Right renal pelvis (tissue), 4 donors: Measurements from ENCODE around the gene COL13A1. TPM values are rescaled to one million over a fixed set of nuclear protein-coding genes. Genes with fewer than 3 reads are reported as not detected.

ENCODE experiments used
- DNase-seq, 4 donors: peaks; one replicate each; pipeline ENCODE4 v3.0.0-alpha.2; 2013; ENCODE audit warnings: low read depth in 4 of 4, low spot score in 3 of 4, missing footprints in 1 of 4
- polyA plus RNA-seq, 4 donors: library from polyadenylated mRNA; unstranded; fragments of 120-200 nt; gene quantifications; one replicate each; pipeline ENCODE4 v1.2.1, GENCODE V29; 2013; ENCODE audit not compliant: insufficient read length in 4 of 4

The COL13A1 gene
- polyA plus RNA-seq, 4 donors = 19.5 to 24.8 (median 24.3) TPM

GRCh38 chr10:69934768-69935167, 133.1 kb downstream of the COL13A1 start:
- no peak for DNase-seq

- no peak for DNase-seq
These were observed 134.4 kb downstream of the COL13A1 start for GRCh38 chr10:69936091-69936490.

GRCh38 chr10:69938541-69938991, 136.9 kb downstream of the COL13A1 start:
- no peak for DNase-seq

- no peak for DNase-seq
These were observed 137.4 kb downstream of the COL13A1 start for GRCh38 chr10:69939061-69939460.

- DNase-seq = no peak
These were observed 137.8 kb downstream of the COL13A1 start for GRCh38 chr10:69939481-69939880.

- no peak for DNase-seq
These were observed 140.0 kb downstream of the COL13A1 start for GRCh38 chr10:69941730-69942129.

GRCh38 chr10:69943292-69943820, 141.7 kb downstream of the COL13A1 start:
- DNase-seq = no peak

GRCh38 chr10:69944761-69945160, 143.1 kb downstream of the COL13A1 start:
- no peak for DNase-seq

GRCh38 chr10:69948261-69948660, 146.6 kb downstream of the COL13A1 start:
- DNase-seq = no peak

GRCh38 chr10:69949770-69950169, 148.1 kb downstream of the COL13A1 start:
- no peak for DNase-seq

- DNase-seq = no peak
These were observed 150.0 kb downstream of the COL13A1 start for GRCh38 chr10:69951658-69952057.

GRCh38 chr10:69952069-69952800, 150.5 kb downstream of the COL13A1 start:
- no peak for DNase-seq

GRCh38 chr10:69952821-69953221, 151.1 kb downstream of the COL13A1 start:
- no peak for DNase-seq

GRCh38 chr10:69953851-69954250, 152.1 kb downstream of the COL13A1 start:
- DNase-seq = no peak

GRCh38 chr10:69955211-69955805, 153.6 kb downstream of the COL13A1 start:
- DNase-seq = no peak

GRCh38 chr10:69955897-69956740, 154.4 kb downstream of the COL13A1 start:
- no peak for DNase-seq

- no peak for DNase-seq
These were observed 155.1 kb downstream of the COL13A1 start for GRCh38 chr10:69956741-69957230.

- DNase-seq = no peak
These were observed 155.7 kb downstream of the COL13A1 start for GRCh38 chr10:69957241-69957885.

GRCh38 chr10:69957886-69958555, 156.3 kb downstream of the COL13A1 start:
- no peak for DNase-seq

GRCh38 chr10:69958556-69958902, 156.8 kb downstream of the COL13A1 start:
- no peak for DNase-seq
